Uterus (tissue), 2 donors: ENCODE results near the gene PKD2L1.

Experiments used
- POLR2A ChIP-seq, 2 donors: fragments of 450-650 bp; IDR thresholded peaks; one replicate each; pipeline ENCODE4 v1.6.1; 2016; ENCODE audit warnings: antibody characterized with exemption in 2 of 2, mild to moderate bottlenecking in 1 of 2, moderate library complexity in 1 of 2
- TF ChIP-seq, protein P1 (sequence below), 4 experiments: fragments of 200-600 bp in 2 of 4; fragments of 450-650 bp in 2 of 4; sonication (generic) in 2 of 4; IDR thresholded peaks; one replicate each; pipeline ENCODE4 v1.5.1; 2016 to 2019; ENCODE audit warnings: antibody characterized with exemption in 4 of 4, mild to moderate bottlenecking in 2 of 4, moderate library complexity in 1 of 4

DNA sequence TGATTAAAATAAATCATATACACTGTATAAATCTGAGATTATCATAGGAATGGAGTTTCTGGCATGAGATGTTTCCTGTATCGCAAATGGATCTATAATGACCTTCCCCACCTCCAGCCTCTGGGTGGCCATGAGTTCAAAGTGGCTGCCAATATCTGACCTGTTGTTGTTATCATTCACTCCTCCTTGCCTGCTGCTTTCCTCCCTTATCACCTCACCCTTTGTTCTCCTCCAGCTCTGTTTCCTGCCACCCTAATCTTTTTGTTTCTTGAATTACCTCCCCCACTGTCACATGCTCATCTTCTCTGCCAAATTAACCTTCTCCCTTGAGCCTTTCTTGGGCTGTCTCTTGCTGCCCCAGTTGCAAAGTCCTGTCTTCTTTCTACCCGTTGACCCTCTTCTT lies 29.0 kb upstream of the PKD2L1 start:
- TF ChIP-seq, protein P1, sequence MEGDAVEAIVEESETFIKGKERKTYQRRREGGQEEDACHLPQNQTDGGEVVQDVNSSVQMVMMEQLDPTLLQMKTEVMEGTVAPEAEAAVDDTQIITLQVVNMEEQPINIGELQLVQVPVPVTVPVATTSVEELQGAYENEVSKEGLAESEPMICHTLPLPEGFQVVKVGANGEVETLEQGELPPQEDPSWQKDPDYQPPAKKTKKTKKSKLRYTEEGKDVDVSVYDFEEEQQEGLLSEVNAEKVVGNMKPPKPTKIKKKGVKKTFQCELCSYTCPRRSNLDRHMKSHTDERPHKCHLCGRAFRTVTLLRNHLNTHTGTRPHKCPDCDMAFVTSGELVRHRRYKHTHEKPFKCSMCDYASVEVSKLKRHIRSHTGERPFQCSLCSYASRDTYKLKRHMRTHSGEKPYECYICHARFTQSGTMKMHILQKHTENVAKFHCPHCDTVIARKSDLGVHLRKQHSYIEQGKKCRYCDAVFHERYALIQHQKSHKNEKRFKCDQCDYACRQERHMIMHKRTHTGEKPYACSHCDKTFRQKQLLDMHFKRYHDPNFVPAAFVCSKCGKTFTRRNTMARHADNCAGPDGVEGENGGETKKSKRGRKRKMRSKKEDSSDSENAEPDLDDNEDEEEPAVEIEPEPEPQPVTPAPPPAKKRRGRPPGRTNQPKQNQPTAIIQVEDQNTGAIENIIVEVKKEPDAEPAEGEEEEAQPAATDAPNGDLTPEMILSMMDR (IDR thresholded peaks at IDR 0.05) = no peak
- TF ChIP-seq POLR2A (IDR thresholded peaks at IDR 0.05) = no peak
